GM20431 (cell line): ENCODE measurements around the gene HOXC11.

Source experiments
- in situ Hi-C: fragments of 300-500 bp; cut with MseI, MboI; formaldehyde crosslinking; loops from one replicate; pipeline ENCODE4 v1.15.0; 2020; ENCODE audit warnings: low sequenced_read_pairs; ENCODE audit not compliant: unreplicated experiment

HOXC11 gene

GRCh38 chr12:54005853-54006558 lies 33.1 kb downstream of the HOXC11 start:
- in situ Hi-C loops, result loop anchor here (25.0 kb wide), 1 partner anchor 356 kb away; the partner anchor contains the start of gene GPR84

GRCh38 chr12:54006559-54007220 lies 33.8 kb downstream of the HOXC11 start:
- in situ Hi-C loops, result loop anchor here (25.0 kb wide), 1 partner anchor 356 kb away; the partner anchor contains the start of gene GPR84

- in situ Hi-C loops, result loop anchor here (25.0 kb wide), 1 partner anchor 355 kb away; the partner anchor contains the start of gene GPR84
These were observed 34.8 kb downstream of the HOXC11 start for GRCh38 chr12:54007538-54008259.

GRCh38 chr12:54008260-54008552 lies 35.3 kb downstream of the HOXC11 start:
- in situ Hi-C loops, result loop anchor here (25.0 kb wide), 1 partner anchor 354 kb away; the partner anchor contains the start of gene GPR84

GRCh38 chr12:54009171-54010052 lies 36.5 kb downstream of the HOXC11 start:
- in situ Hi-C loops, result loop anchor here (25.0 kb wide), 1 partner anchor 353 kb away; the partner anchor contains the start of gene GPR84

GRCh38 chr12:54010053-54010971 lies 37.4 kb downstream of the HOXC11 start:
- in situ Hi-C loops, result loop anchor here (25.0 kb wide), 1 partner anchor 352 kb away; the partner anchor contains the start of gene GPR84

- in situ Hi-C loops, result loop anchor here (25.0 kb wide), 1 partner anchor 351 kb away; the partner anchor contains the start of gene GPR84
These were observed 38.2 kb downstream of the HOXC11 start for GRCh38 chr12:54010972-54011664.

GRCh38 chr12:54011665-54012532 lies 39.0 kb downstream of the HOXC11 start:
- in situ Hi-C loops, result loop anchor here (25.0 kb wide), 1 partner anchor 350 kb away; the partner anchor contains the start of gene GPR84

GRCh38 chr12:54012631-54013409 lies 39.9 kb downstream of the HOXC11 start:
- in situ Hi-C loops, result loop anchor here (25.0 kb wide), 1 partner anchor 349 kb away; the partner anchor contains the start of gene GPR84

- in situ Hi-C loops, result loop anchor here (25.0 kb wide), 1 partner anchor 348 kb away; the partner anchor contains the start of gene GPR84
These were observed 41.6 kb downstream of the HOXC11 start for GRCh38 chr12:54014377-54015017.

- in situ Hi-C loops, result loop anchor here (25.0 kb wide), 1 partner anchor 347 kb away; the partner anchor contains the start of gene GPR84
These were observed 42.3 kb downstream of the HOXC11 start for GRCh38 chr12:54015018-54015931.

GRCh38 chr12:54016051-54016450 lies 43.1 kb downstream of the HOXC11 start:
- in situ Hi-C loops, result loop anchor here (25.0 kb wide), 1 partner anchor 346 kb away; the partner anchor contains the start of gene GPR84

GRCh38 chr12:54016478-54016964 lies 43.6 kb downstream of the HOXC11 start:
- in situ Hi-C loops, result loop anchor here (25.0 kb wide), 1 partner anchor 346 kb away; the partner anchor contains the start of gene GPR84
